ENCODE measurements around the gene DAGLA. TPM values are rescaled to one million over a fixed set of nuclear protein-coding genes. Genes with fewer than 3 reads are reported as not detected.

Gene DAGLA
- 2.2 and 3.4 TPM in 2 replicates for total RNA-seq

GRCh38 chr11:61679893-61680621, at the start of gene DAGLA:
DAGLA (plus strand) TSS chr11:61680391; CDS start chr11:61720156, 39,765 bp downstream.

GRCh38 chr11:61752117-61752924, 72.1 kb downstream of the DAGLA start, which contains the start of gene MYRF:
MYRF (plus strand) TSS chr11:61752636; CDS start chr11:61752745, 109 bp downstream.

GRCh38 chr11:61792310-61793082, 112.3 kb downstream of the DAGLA start, which contains the start of the genes FEN1 and TMEM258:
FEN1 (plus strand) TSS chr11:61792911; CDS start chr11:61795362, 2,451 bp downstream.
TMEM258 (minus strand) TSS chr11:61792599; CDS start chr11:61792558, 41 bp downstream.

Other genes with a start within 250 kb of the DAGLA start
- gene LRRC10B, start 171.6 kb upstream of the DAGLA start, total RNA-seq: not detected in 2 replicates
- 0.61 and 0.65 TPM in 2 replicates for gene SYT7, start 99.3 kb upstream of the DAGLA start, total RNA-seq
- 0.24 and 0.32 TPM in 2 replicates for gene MYRF, start 72.2 kb downstream of the DAGLA start, total RNA-seq
- gene TMEM258, start 112.2 kb downstream of the DAGLA start, total RNA-seq: 43.6 and 46.1 TPM in 2 replicates
- gene FEN1, start 112.5 kb downstream of the DAGLA start, total RNA-seq: 6.0 and 6.7 TPM in 2 replicates
- gene FADS1, start 136.6 kb downstream of the DAGLA start, total RNA-seq: 279 and 347 TPM in 2 replicates
- gene FADS2, start 147.9 kb downstream of the DAGLA start, total RNA-seq: 555 and 667 TPM in 2 replicates
- 88.6 and 121 TPM in 2 replicates for gene FADS3, start 211.2 kb downstream of the DAGLA start, total RNA-seq
- 16.9 and 19.0 TPM in 2 replicates for gene RAB3IL1, start 237.2 kb downstream of the DAGLA start, total RNA-seq

All from hair follicle dermal papilla cell (primary cell).